GM15510 (cell line): ENCODE measurements around the gene PTPRH.

ENCODE experiments used
- POLR2A ChIP-seq: IDR thresholded peaks from 3 replicates; pipeline ENCODE4 v1.6.1; 2011; ENCODE audit warnings: borderline replicate concordance; ENCODE audit not compliant: insufficient read length; ENCODE audit errors: extremely low read depth

The PTPRH gene

DNA sequence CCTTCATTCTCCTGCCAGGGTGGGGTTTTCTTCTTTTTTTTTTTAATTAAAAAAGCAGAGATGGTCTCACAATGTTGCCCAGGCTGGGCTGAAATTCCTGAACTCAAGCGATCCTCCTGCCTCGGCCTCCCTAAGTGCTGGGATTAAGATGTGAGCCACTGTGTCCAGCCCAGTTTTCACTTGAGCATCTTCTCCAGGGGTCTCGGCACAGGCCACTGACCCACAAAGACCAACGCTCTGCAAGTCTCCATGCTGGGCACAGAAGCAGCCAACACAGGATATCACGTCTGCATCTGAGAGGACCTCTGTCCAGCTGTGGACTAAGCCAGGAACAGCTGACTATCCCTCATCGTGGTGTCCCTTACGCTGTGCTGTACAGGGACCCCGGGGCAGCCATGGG is 28.7 kb upstream of the PTPRH start:
- no peak for TF ChIP-seq POLR2A

DNA sequence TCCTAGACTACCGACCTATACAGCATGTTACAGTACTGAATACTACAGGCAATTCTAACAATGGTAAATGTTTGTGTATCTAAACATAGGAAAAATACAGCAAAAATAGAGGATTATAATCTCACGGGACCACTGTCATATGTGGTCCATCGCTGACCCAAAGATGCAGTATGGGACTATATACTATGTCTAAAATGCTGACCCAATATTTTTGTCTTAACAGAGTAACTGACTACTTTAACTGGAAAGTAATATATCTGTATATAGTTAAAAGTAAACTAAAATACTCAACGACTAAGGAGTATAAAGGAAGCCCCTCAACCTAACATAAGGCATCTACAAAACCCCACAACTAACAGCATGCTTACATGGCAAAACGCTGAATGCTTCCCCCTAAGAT is 23.7 kb upstream of the PTPRH start:
- no peak for TF ChIP-seq POLR2A

DNA sequence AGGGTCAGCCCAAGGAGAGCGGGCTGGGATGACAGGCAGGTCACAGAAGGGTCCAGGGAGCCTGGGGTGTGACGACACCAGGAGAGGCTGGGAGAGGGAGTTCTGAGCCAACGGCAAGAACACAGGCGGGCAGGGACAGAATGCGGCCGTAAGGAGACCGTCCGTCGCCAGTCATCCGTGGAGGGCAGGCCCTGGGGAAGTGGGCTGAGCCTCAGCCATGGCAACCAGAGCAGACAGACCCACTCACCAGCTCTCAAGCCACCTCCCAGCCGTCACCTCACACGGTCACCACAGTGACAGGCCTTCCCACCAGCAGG is 22.9 kb upstream of the PTPRH start:
- no peak for TF ChIP-seq POLR2A

DNA sequence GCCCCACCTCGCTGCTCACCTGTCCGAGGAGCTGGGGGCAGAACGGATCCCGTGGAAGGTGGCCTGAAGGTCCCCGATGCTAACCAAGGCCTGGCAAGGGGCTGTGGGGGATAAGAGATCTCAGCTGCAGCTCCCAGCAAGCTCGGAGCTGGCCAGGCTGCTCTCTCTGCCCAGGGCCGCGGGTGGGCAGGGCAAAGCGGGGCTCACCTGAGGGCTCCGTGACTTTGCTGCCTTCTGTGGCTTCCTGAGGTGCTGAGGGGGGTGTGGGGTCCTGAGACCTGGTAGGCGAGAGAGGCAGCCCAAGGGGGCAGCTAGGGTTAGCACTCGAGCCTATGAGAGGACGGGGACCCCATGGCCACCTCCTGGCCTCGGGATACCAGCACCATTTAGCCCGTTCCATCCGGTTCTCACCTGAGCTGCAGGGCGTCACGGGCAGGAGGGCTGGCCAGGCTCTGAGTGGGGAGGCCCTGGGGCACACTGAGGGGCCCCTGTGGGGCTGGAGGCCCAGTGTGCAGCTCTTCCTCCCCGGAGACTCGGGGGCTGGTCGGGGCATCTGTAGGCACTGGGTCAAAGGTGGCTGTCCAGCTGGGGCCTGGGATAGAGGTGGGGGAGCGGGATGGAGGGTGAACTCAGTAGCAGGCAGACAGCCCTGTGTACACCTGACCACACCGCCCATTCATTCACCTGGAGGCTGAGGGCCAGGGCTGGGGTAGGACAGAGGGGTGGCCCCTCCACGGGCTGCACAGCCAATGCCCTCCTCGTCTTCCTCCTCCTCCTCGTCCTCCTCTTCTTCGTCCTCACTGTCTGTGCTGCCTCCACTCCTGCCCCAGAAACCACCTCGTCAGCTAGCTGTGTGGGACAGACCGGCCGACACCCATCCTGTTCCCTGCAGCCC is 22.3 kb upstream of the PTPRH start:
- TF ChIP-seq POLR2A: no peak

DNA sequence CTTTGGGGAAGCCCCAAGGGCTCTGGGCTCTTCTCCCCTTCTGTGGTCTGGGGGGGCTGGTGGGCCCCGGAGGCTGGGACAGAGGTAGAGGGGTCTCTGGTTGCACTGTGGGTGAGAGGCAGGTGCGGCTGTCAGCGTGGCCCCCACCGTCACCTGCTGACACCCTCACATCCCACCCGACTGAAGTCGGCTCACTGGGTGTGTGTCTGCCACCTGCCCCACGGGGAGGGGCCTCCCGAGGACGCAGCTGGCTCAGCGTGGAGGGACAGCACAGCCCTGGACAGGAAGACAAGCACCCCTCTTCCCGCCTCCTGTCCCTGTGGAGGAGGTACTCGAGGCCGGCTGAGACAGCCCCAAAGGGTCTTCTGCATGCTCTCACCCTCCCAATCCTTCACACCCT is 21.5 kb upstream of the PTPRH start:
- TF ChIP-seq POLR2A: no peak

DNA sequence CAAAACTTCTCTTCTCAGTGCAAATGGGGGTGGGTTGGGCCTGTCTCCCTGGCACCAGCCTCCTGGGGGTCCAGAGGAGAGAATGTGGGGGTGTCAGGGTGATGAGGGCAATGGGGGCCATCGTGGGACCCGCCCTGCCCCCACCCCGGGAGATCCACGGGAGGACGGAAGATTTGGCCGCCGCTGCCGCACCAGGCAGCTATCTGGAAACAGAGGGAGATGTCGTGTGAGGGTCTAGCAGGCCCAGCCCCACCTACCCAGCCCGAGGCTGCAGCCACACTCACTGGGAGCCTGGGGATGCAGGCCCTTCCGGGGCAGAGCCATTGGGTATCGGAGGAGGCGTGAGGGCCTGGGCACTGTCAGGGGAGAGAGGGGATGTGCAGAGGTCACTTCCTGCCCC is 21.0 kb upstream of the PTPRH start:
- TF ChIP-seq POLR2A: no peak

DNA sequence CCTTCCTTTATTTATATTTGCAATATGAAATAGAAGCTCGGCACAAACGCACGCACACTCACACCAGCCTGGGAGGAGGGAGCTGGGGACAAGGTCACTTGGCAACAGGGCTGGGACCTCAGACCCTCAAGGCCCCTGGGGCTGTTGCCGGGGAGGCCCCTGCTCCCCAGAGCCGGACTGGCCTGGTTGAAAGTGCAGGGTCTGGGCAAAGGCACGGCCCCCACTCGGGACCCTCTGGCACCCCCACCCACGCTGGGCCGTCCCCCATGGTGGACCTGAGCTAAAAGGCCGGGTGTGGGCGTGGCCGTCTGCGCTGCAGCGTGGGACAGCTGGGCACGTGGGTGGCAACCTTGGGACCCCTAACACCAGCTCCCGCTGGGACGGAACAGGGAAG is 20.5 kb upstream of the PTPRH start:
- TF ChIP-seq POLR2A: no peak

DNA sequence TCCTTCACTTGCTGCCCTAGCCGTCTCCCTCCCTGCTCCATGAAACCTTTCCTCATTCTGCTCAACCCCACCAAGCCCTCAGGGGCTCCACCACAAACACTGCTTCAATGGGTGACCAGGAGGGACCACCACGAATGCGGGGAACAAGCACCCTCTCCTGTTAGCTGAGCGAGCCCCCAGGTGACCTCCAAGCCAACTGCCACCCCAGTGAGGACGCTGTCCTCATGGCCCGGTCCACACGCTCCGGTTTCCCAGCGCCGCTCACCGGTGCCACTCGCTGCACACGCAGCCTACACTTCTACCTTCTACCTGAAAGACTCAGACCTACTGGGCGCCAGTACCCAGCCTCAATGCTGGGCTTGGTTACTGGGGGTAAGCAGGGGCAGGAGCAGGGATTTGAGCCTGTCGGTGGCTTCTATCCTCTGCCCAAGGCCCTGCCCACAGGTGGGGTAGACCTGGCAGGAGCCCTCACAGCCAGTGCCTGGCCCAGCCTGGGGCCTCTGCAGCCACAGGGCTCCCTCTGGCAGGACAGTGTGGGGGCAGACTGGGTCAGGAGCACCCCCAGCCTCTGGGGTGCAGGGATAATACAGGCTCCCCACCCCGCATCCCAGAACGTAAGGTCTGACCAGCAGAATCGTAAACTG is 20.0 kb upstream of the PTPRH start:
- TF ChIP-seq POLR2A: no peak

DNA sequence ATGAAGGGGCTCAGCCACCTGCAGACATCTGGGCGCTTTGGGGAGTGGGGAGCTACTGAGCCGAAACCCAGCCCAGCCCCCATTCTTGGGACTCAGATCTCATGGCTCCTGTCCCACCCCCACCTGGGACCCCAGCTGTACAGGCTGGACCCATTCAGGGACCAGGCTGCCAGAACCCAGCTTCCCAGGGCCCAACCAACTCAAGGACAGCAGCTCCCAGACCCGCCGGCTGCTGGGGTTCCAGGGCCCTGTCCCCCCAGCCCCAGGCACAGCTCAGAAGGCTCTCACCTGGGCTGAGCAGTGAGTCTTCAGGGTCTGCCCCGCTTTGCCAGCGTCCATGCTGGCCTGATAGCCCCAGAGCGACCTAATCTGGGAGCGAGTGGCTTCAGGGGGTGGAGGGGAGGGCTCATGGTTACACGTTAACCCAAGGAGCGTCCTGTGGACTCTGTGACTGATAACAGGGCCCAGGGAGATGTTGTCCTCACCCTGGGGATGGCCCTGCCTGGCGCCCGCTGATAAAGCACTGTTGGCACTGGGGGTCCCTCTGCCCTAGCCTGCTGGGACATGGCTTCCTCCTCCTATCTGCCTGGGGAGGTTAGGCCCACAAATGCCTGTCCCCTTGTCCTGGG is 19.2 kb upstream of the PTPRH start, which contains the start of gene TMEM86B:
Gene TMEM86B (minus strand): TSS at position 361 of the 629 bp plus-strand sequence. CDS start 22 bp downstream, at position 339.
- TF ChIP-seq POLR2A: no peak

DNA sequence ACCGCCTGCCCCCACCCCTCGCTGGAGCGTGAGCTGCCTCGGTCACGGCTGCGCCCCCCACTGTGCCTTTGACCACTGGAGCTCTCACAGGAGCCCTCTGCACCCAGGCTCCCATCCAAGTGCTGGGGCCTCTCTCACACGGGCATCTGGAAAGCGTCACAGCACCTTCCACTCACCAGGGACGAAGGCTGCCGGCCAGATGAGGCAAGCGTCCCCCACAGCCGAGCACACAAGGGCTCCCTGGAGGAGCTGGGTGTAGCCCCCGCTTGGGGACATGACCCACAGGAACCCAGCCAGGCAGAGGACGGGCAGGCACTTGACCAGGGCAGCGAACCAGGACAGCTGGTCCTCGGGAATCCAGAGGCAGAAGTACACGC is 18.7 kb upstream of the PTPRH start:
- no peak for TF ChIP-seq POLR2A

DNA sequence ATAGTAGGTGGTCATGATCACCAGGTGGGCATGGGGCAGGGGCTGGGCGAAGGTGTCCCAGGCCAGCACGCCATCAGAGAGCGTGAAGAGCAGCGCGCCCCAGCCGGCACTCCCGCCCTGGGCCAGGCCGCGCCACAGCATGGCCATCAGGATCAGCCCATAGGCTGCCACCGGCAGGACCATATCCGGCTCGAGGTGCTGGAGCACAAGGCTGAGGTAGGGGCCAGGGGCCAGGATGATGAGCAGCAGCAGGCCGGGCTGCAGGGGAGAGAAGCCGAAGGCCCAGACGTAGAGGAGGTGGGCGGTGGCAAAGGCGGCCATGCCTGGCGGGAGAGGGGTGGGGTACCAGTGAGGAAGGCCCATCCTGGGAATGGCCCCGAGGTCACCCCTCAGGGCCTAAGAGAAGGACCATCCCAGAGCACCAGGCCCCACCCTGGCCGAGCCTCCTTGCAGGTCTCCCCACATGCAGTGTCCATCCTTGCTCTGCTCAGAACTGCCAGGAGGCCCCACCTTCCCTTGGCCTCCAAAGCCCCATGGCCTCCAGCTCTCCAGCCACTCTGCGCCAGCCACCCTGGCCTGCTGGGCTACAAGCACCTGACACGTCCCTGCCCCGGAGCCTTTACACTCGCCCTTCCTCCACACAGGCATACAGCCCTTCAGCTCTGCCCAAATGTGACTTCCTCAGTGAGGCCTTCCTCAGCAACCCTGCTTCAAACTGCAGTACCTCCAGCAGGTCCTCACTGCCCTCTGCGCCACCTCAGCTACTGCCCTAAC is 18.1 kb upstream of the PTPRH start:
- TF ChIP-seq POLR2A: peak; percentile 6

DNA sequence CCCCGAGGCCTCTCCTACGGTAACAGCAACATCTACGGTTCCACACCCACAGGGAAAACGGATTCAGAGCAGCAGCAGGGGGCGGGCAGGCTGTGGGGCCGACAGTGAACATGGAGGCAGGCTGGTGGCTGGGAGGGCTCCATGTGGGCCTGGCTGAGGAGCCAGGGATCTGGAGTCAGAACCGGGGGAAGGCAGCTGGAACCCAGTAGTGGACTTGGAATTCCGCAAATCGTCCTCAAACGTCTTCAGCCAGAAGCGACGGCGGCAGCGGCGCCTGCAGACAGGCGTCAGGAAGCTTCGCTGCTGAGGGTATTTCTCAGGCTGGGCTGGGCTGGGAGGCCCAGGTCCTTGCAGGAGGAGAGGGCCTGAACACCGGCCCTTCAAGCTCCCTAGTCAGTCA is 17.5 kb upstream of the PTPRH start:
- TF ChIP-seq POLR2A: no peak

DNA sequence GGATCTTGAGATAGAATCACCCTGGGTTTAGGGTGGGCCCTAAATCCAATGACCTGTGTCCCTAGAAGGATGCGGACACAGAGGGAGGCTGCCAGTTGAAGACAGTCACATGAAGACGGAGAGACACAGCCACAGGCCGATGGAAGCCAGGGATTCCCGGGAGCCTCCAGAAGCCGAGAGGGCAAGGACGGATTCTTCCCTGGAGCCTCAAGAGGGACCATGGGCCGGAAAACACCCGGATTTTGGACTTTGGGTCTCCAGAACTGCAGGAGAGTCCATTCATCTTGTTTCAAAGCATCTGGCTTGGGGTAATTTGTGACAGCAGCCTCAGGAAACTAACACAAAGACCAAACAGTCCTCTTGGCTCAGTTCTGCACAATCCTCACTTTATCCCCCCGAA is 17.0 kb upstream of the PTPRH start:
- TF ChIP-seq POLR2A: no peak

DNA sequence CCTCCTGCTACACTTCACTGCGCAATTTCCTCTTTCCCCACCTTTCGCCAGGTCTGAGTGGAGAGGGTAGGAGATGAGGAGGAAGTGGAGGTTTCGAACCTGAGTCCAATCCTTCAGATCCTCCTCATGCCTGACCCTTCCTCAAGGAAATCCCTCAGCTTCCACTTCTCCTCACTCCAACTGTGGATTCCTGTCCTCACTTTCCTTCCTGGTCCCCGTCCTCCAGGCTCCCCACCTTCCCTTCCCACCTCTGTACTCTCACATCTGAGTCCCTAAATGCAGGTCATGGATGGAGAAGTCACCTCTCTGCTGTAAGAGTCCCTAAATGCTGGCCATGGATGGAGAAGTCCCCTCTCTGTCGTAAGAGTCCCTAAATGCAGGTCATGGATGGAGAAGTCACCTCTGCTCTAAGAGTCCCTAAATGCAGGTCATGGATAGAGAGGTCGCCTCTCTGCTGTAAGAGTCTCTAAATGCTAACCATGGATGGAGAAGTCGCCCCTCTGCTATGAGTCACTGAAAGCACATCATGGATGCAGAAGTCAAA is 16.2 kb upstream of the PTPRH start:
- no peak for TF ChIP-seq POLR2A
